ENCODE results near the gene TRPT1.

Gene TRPT1

DNA sequence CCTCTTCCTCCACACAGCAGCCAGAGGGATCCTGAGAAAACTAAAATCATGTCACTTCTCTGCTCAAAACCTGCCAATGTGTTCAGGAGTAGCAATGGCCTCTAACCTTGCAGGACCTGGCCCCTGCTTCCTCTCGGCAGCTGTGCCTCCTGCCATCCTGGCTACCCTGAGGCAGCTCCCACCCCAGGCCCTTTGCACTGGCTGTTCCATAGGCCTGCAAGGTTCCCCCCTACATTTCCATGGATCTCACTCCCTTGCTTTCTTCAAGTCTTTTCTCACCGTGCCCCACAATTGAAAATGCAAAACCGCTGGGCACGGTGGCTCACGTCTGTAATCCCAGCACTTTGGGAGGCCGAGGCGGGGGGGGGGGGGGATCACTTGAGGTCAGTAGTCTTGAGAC is 42.1 kb downstream of the TRPT1 start:
- Histone ChIP-seq H3K27ac (ENCODE audit: low read depth, low read length, severe bottlenecking) (no peak overlapping the region), H3K36me3 (ENCODE audit: control insufficient read depth, insufficient read depth, low read length) (peaks cover 13% of the 10 kb centered on the region), H3K4me3 (ENCODE audit: extremely low read depth, insufficient read depth, low read length, poor library complexity, severe bottlenecking) (no peak overlapping the region), H3K9me3 (ENCODE audit: control insufficient read depth, low read length) (no peaks in the 10 kb centered on the region), H3K4me1 (ENCODE audit: control insufficient read depth, insufficient read depth, low read length, poor library complexity, severe bottlenecking) (peaks cover 19% of the 10 kb centered on the region)
- WGBS, 2 experiments (ENCODE audit: insufficient coverage in 2 of 2): 81 to 83% methylated on average over 1 to 2 of the region's 7 CpGs

GRCh38 chr11:64181506-64182411 is 44.2 kb downstream of the TRPT1 start:
- WGBS, 2 experiments (ENCODE audit: insufficient coverage in 2 of 2): 30 to 35% methylated on average over 9 to 11 of the region's 17 CpGs
- H3K4me1 ChIP-seq (ENCODE audit: control insufficient read depth, insufficient read depth, low read length, poor library complexity, severe bottlenecking): peaks cover 19% of the 10 kb centered on the region
- H3K9me3 ChIP-seq (ENCODE audit: control insufficient read depth, low read length): no peaks in the 10 kb centered on the region
- no peak overlapping the region for H3K4me3 ChIP-seq (ENCODE audit: extremely low read depth, insufficient read depth, low read length, poor library complexity, severe bottlenecking)
- H3K36me3 ChIP-seq (ENCODE audit: control insufficient read depth, insufficient read depth, low read length): peaks cover 2% of the 10 kb centered on the region
- H3K27ac ChIP-seq (ENCODE audit: low read depth, low read length, severe bottlenecking): peak overlapping the region; percentile 64

DNA sequence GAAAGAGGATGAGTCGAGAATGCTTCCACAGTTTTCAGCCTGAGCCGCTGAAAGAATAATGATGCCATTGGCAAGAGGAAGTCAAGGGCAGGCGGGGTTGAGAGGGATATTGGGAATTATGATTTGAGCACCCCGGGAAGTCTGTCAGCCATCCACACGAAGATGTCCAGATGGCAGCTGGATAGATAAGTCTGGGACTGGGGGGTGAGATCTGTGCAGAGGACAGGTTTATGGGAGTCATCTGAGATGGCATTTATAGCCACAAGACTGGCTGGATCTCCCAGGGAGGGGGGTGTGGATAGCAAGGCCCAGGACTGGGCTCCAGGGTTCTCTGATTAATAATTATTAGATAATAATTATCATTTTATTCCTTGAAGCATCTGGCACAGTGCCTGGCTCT is 45.1 kb downstream of the TRPT1 start:
- Histone ChIP-seq H3K4me1 (ENCODE audit: control insufficient read depth, insufficient read depth, low read length, poor library complexity, severe bottlenecking) (peaks cover 19% of the 10 kb centered on the region), H3K36me3 (ENCODE audit: control insufficient read depth, insufficient read depth, low read length) (peaks cover 2% of the 10 kb centered on the region), H3K27ac (ENCODE audit: low read depth, low read length, severe bottlenecking) (no peak overlapping the region), H3K9me3 (ENCODE audit: control insufficient read depth, low read length) (no peaks in the 10 kb centered on the region), H3K4me3 (ENCODE audit: extremely low read depth, insufficient read depth, low read length, poor library complexity, severe bottlenecking) (no peak overlapping the region)
- 93 to 96% methylated on average over 4 to 5 of the region's 5 CpGs for WGBS, 2 experiments (ENCODE audit: insufficient coverage in 2 of 2)

DNA sequence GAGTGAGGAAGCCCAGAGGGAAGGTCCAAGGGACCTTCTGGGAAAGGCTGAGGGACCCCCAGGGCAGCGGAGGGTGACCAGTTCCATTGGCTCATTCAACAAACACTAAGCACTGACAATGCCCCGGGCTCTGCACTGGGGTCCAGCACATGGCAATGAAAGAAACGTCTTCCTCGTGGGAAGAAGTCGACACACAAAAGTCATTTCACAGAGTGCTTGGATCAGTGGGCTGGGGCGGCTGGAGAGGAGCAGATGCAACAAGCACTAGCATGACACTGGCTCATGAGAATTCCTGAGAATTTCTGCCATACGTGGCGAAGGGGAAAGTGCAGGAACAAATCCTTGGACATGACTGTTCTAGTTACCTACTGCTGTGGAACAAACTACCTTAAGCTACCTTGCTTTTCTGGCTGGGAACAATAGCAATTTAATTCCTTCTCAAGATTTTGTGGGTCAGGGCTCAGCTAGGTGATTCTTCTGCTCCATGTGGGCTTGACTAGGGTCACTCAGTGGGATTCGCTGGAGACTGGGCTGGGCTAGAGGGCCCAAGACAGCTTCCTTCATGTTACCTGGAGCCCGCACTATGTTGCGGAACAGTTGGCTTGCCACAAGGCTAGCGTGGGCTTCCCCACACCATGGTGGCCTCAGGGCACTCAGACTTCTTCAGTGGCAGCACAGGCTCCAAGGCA is 46.9 kb downstream of the TRPT1 start:
- WGBS, 2 experiments (ENCODE audit: insufficient coverage in 2 of 2): 90 to 96% methylated on average over 12 of the region's 12 CpGs

GRCh38 chr11:64178203-64178602 is 47.8 kb downstream of the TRPT1 start:
- no CpG with 5 or more reads among the region's 1 CpG for WGBS, 2 experiments (ENCODE audit: insufficient coverage in 2 of 2)

More for the DNA sequence above, 46.9 kb downstream of the TRPT1 start:
- Histone ChIP-seq H3K4me3 (ENCODE audit: extremely low read depth, insufficient read depth, low read length, poor library complexity, severe bottlenecking) (no peak overlapping the region), H3K36me3 (ENCODE audit: control insufficient read depth, insufficient read depth, low read length) (peaks cover 2% of the 10 kb centered on the region), H3K4me1 (ENCODE audit: control insufficient read depth, insufficient read depth, low read length, poor library complexity, severe bottlenecking) (peaks cover 17% of the 10 kb centered on the region), H3K9me3 (ENCODE audit: control insufficient read depth, low read length) (peaks cover 5% of the 10 kb centered on the region), H3K27ac (ENCODE audit: low read depth, low read length, severe bottlenecking) (no peak overlapping the region)

DNA sequence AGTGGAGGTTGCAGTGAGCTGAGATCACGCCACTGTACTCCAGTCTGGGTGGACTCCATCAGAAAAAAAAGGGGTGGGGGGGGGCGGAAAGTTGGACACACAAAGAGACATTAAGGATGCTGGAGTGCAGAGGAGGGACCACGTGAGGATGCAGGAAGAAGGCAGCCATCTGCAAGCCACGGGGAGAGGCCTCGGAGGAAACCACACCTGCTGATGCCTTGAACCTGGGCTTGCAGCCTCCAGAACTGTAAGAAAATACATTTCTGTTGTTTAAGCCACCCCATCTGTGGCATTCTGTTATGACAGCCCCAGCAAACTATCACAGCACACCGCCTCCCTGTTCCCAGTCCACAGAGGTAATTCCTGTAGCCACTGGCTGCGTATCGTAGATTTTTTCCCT is 49.2 kb downstream of the TRPT1 start:
- Histone ChIP-seq H3K9me3 (ENCODE audit: control insufficient read depth, low read length) (peaks cover 11% of the 10 kb centered on the region), H3K4me3 (ENCODE audit: extremely low read depth, insufficient read depth, low read length, poor library complexity, severe bottlenecking) (no peak overlapping the region), H3K27ac (ENCODE audit: low read depth, low read length, severe bottlenecking) (no peak overlapping the region), H3K36me3 (ENCODE audit: control insufficient read depth, insufficient read depth, low read length) (peaks cover 2% of the 10 kb centered on the region), H3K4me1 (ENCODE audit: control insufficient read depth, insufficient read depth, low read length, poor library complexity, severe bottlenecking) (peaks cover 10% of the 10 kb centered on the region)
- WGBS, 2 experiments (ENCODE audit: insufficient coverage in 2 of 2): 84 to 98% methylated on average over 5 of the region's 8 CpGs

More at GRCh38 chr11:64178203-64178602, 47.8 kb downstream of the TRPT1 start:
- H3K27ac ChIP-seq (ENCODE audit: low read depth, low read length, severe bottlenecking): no peak overlapping the region
- peaks cover 15% of the 10 kb centered on the region for H3K4me1 ChIP-seq (ENCODE audit: control insufficient read depth, insufficient read depth, low read length, poor library complexity, severe bottlenecking)
- H3K36me3 ChIP-seq (ENCODE audit: control insufficient read depth, insufficient read depth, low read length): peaks cover 2% of the 10 kb centered on the region
- no peak overlapping the region for H3K4me3 ChIP-seq (ENCODE audit: extremely low read depth, insufficient read depth, low read length, poor library complexity, severe bottlenecking)
- peaks cover 11% of the 10 kb centered on the region for H3K9me3 ChIP-seq (ENCODE audit: control insufficient read depth, low read length)

Measured in mesodermal cell (in vitro differentiated cells).